ENCODE measurements around the gene MFF. TPM values are rescaled to one million over a fixed set of nuclear protein-coding genes. Genes with fewer than 3 reads are reported as not detected.

Gene MFF
- total and polyA plus RNA-seq, 2 of the 4 experiments (the other 2 are of a cell fraction), result 70.1 to 86.4 TPM

- H2AK9ac ChIP-seq (replicated peaks; ENCODE audit: low read depth, low read length, poor library complexity), result no peak overlapping the region
- H3K9me1 ChIP-seq (ENCODE audit: insufficient read depth, low read length), result no peaks in the 10 kb centered on the region
- peak overlapping the region; percentile 33; the same call in 1 of the 2 replicates for H4K91ac ChIP-seq (ENCODE audit: insufficient read depth, low read depth, low read length)
- no peak overlapping the region for H3K56ac ChIP-seq (ENCODE audit: extremely low read depth, insufficient read depth, low read length)
- H3K18ac ChIP-seq (ENCODE audit: low read depth, low read length), result peak overlapping the region; percentile 96; the same call in 1 of the 2 replicates
- DNase-seq, result no peak
- intact Hi-C loops (cut with micrococcal nuclease) (no loop called here), in situ Hi-C loops (cut with MboI; ENCODE audit: low sequenced_read_pairs) (no loop called here), dilution Hi-C loops (cut with HindIII; ENCODE audit: low sequenced_read_pairs, unreplicated experiment) (no loop called here)
- ChIA-PET POLR2A (ENCODE audit: unreplicated experiment) (no interaction called here), CTCF (interaction anchor here (0.6 kb wide), 1 partner anchor 202 kb away, joined by 4 read pairs; no protein-coding TSS in a partner anchor)
- no peak overlapping the region for H3K4me3 ChIP-seq (ENCODE audit: insufficient read depth, low read depth, low read length)
- H3K23ac ChIP-seq (ENCODE audit: low read depth, low read length), result no peak overlapping the region
- ATAC-seq (ENCODE audit: low read depth), result no peak
- H3K4me1 ChIP-seq (ENCODE audit: control insufficient read depth, insufficient read depth, low read length), result peaks cover 5% of the 10 kb centered on the region
- H4K8ac ChIP-seq (ENCODE audit: low read depth in 2 of 2, low read length in 2 of 2), result peak overlapping the region in 1 of 2 experiments; percentile 47; a peak in 1 of 4 replicates
- H3K27me3 ChIP-seq (ENCODE audit: control insufficient read depth, insufficient read depth, low read length), result no peaks in the 10 kb centered on the region
- WGBS, 2 experiments (ENCODE audit: extremely low coverage in 2 of 2, insufficient read length in 1 of 2), result 100% methylated on average over 2 of the region's 8 CpGs; no CpG with 5 or more reads in 1 of the 2 experiments
- TF ChIP-seq CTCF (conservative IDR thresholded peaks at IDR 0.05; ENCODE audit: low read depth, low read length), result 0 out of 2 replicates have a peak, but pooled peaks have one; percentile 8
- no peak for TF ChIP-seq RCOR1 (IDR thresholded peaks at IDR 0.05; ENCODE audit: insufficient replicate concordance, low read length)
- H3K14ac ChIP-seq (replicated peaks; ENCODE audit: low read depth, low read length), result no peak overlapping the region; the same call in 1 of the 2 replicates
- peak overlapping the region; percentile 55 for H2BK5ac ChIP-seq (ENCODE audit: low read depth, low read length, poor library complexity, severe bottlenecking)
- H2BK15ac ChIP-seq (ENCODE audit: low read depth, low read length), result no peak overlapping the region; the same call in 2 of the 3 replicates
- no peaks in the 10 kb centered on the region for H3K79me1 ChIP-seq (ENCODE audit: low read depth in 1 of 2, low read length in 2 of 2)
- H2AFZ ChIP-seq (replicated peaks; ENCODE audit: low read length, poor library complexity), result no peak overlapping the region
- H4K20me1 ChIP-seq (ENCODE audit: insufficient read depth, low read length), result no peaks in the 10 kb centered on the region
- H2AK5ac ChIP-seq (ENCODE audit: low read depth, low read length), result no peak overlapping the region
- no peaks in the 10 kb centered on the region for H3K36me3 ChIP-seq (ENCODE audit: control insufficient read depth, insufficient read depth, low read length)
- peak overlapping the region; percentile 43; the same call in 1 of the 2 replicates for H3K9ac ChIP-seq (ENCODE audit: low read depth, low read length)
- peak overlapping the region; percentile 95; the same call in 1 of the 2 replicates for H4K5ac ChIP-seq (ENCODE audit: low read depth, low read length)
- no peaks in the 10 kb centered on the region for H3K9me3 ChIP-seq (ENCODE audit: control insufficient read depth, insufficient read depth, low read length)
- H3K4me2 ChIP-seq (ENCODE audit: low read depth, low read length), result no peak overlapping the region; the same call in 1 of the 2 replicates
- H2BK20ac ChIP-seq (ENCODE audit: low read depth, low read length), result 0 out of 2 replicates have a peak overlapping the region, but pooled peaks have one; percentile 8
- no peak overlapping the region for H3K4ac ChIP-seq (ENCODE audit: low read depth, low read length)
- H3K27ac ChIP-seq (ENCODE audit: insufficient read depth, low read length), result no peak overlapping the region
- H2BK120ac ChIP-seq (ENCODE audit: low read depth, low read length), result no peak overlapping the region
- BruUV-seq (replicated peaks), result no TSS peak
Measured at GRCh38 chr2:227377467-227378351, 52.7 kb downstream of the MFF start.
